ENCODE results near the gene MGARP. TPM values are rescaled to one million over a fixed set of nuclear protein-coding genes. Genes with fewer than 3 reads are reported as not detected.

MGARP gene
- total RNA-seq, 1 experiment from 2014 or later = 0.22 TPM

DNA sequence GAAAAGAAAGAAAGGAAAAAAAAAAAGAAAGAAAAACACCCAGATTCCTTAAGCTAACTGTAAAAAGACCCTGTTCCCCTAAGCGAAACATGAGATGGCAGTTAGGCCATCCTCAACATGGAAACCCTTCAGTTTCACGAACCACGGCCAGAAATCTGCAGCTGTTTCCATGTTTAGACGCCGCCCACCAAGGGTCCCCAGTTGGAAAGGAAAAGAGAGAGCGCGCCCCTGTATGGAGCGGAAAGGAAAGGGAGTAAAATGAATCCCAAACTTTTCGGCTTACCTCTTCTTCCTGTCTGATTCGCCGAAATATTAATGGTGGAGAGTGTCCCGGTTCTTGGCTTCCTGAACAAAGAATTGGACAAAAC lies 38.3 kb downstream of the MGARP start:
- Histone ChIP-seq H3K4me2 (ENCODE audit: low read length) (peak overlapping the region; percentile 47; the same call in 1 of the 2 replicates), H2AFZ (ENCODE audit: low read depth, low read length, poor library complexity, severe bottlenecking) (no peak overlapping the region), H3K4me1 (ENCODE audit: control insufficient read depth in 1 of 2, insufficient read depth in 2 of 2, low read length in 2 of 2) (peaks cover 6 to 25% of the 10 kb centered on the region in 2 experiments; a peak in 3 of 4 replicates), H3K4me3 (replicated peaks in 1 of 2; ENCODE audit: low read depth in 1 of 2, low read length in 2 of 2) (no peak overlapping the region), H3K36me3 (ENCODE audit: control insufficient read depth in 1 of 2, insufficient read depth in 2 of 2, low read length in 2 of 2) (no peaks in the 10 kb centered on the region), H4K20me1 (ENCODE audit: insufficient read depth) (no peaks in the 10 kb centered on the region), H3K9me3 (ENCODE audit: control insufficient read depth in 1 of 2, insufficient read depth in 1 of 2, low read depth in 1 of 2, low read length in 2 of 2) (no peaks in the 10 kb centered on the region), H3K9me2 (ENCODE audit: insufficient read depth) (no peaks in the 10 kb centered on the region), H3K27ac (ENCODE audit: low read depth, low read length) (no peak overlapping the region), H3K9ac (ENCODE audit: low read length) (no peak overlapping the region), H3K79me2 (ENCODE audit: insufficient read depth, low read length) (no peaks in the 10 kb centered on the region), H3K27me3 (ENCODE audit: insufficient read depth, low read length) (no peaks in the 10 kb centered on the region)
- TF ChIP-seq EZH2phosphoT487 (IDR thresholded peaks at IDR 0.05; ENCODE audit: borderline replicate concordance) (no peak), JUND (IDR thresholded peaks at IDR 0.05) (no peak), EGR1 (IDR thresholded peaks at IDR 0.05; ENCODE audit: low read depth) (no peak), CBX3 (IDR thresholded peaks at IDR 0.05; ENCODE audit: low read depth) (no peak), ZFX (IDR thresholded peaks at IDR 0.05) (no peak), CEBPB (IDR thresholded peaks at IDR 0.05; ENCODE audit: low read depth) (no peak), FOSL1 (IDR thresholded peaks at IDR 0.05; ENCODE audit: low read depth) (no peak), POLR2A (IDR thresholded peaks at IDR 0.05; ENCODE audit: borderline replicate concordance, extremely low read depth, insufficient read depth, insufficient read length) (no peak), ZNF274 (IDR thresholded peaks at IDR 0.05; ENCODE audit: low read depth, low read length) (no peak), ELF1 (IDR thresholded peaks at IDR 0.05; ENCODE audit: borderline replicate concordance, low read depth) (no peak), EZH2 (IDR thresholded peaks at IDR 0.05) (no peak), SP1 (IDR thresholded peaks at IDR 0.05; ENCODE audit: low read depth) (no peak), POLR2AphosphoS5 (IDR thresholded peaks at IDR 0.05; ENCODE audit: low read depth, low read length) (no peak), YY1 (IDR thresholded peaks at IDR 0.05; ENCODE audit: extremely low read depth, insufficient replicate concordance, low read depth, low read length) (no peak), TCF7L2 (IDR thresholded peaks at IDR 0.05; ENCODE audit: borderline replicate concordance, extremely low read depth, insufficient read depth, insufficient read length) (no peak)
- TF ChIP-seq, protein P1, sequence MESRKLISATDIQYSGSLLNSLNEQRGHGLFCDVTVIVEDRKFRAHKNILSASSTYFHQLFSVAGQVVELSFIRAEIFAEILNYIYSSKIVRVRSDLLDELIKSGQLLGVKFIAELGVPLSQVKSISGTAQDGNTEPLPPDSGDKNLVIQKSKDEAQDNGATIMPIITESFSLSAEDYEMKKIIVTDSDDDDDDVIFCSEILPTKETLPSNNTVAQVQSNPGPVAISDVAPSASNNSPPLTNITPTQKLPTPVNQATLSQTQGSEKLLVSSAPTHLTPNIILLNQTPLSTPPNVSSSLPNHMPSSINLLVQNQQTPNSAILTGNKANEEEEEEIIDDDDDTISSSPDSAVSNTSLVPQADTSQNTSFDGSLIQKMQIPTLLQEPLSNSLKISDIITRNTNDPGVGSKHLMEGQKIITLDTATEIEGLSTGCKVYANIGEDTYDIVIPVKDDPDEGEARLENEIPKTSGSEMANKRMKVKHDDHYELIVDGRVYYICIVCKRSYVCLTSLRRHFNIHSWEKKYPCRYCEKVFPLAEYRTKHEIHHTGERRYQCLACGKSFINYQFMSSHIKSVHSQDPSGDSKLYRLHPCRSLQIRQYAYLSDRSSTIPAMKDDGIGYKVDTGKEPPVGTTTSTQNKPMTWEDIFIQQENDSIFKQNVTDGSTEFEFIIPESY (IDR thresholded peaks at IDR 0.05; ENCODE audit: extremely low read depth, insufficient replicate concordance, low read length) = no peak
- TF ChIP-seq, protein P2, sequence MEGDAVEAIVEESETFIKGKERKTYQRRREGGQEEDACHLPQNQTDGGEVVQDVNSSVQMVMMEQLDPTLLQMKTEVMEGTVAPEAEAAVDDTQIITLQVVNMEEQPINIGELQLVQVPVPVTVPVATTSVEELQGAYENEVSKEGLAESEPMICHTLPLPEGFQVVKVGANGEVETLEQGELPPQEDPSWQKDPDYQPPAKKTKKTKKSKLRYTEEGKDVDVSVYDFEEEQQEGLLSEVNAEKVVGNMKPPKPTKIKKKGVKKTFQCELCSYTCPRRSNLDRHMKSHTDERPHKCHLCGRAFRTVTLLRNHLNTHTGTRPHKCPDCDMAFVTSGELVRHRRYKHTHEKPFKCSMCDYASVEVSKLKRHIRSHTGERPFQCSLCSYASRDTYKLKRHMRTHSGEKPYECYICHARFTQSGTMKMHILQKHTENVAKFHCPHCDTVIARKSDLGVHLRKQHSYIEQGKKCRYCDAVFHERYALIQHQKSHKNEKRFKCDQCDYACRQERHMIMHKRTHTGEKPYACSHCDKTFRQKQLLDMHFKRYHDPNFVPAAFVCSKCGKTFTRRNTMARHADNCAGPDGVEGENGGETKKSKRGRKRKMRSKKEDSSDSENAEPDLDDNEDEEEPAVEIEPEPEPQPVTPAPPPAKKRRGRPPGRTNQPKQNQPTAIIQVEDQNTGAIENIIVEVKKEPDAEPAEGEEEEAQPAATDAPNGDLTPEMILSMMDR (IDR thresholded peaks at IDR 0.05 in 2 of 3, conservative IDR thresholded peaks at IDR 0.05 in 1 of 3; ENCODE audit: borderline replicate concordance in 1 of 3, insufficient read depth in 1 of 3, low read depth in 2 of 3, low read length in 2 of 3) = no peak
- TF ChIP-seq, protein P3, sequence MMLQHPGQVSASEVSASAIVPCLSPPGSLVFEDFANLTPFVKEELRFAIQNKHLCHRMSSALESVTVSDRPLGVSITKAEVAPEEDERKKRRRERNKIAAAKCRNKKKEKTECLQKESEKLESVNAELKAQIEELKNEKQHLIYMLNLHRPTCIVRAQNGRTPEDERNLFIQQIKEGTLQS (IDR thresholded peaks at IDR 0.05) = no peak
- TF ChIP-seq, protein P4, sequence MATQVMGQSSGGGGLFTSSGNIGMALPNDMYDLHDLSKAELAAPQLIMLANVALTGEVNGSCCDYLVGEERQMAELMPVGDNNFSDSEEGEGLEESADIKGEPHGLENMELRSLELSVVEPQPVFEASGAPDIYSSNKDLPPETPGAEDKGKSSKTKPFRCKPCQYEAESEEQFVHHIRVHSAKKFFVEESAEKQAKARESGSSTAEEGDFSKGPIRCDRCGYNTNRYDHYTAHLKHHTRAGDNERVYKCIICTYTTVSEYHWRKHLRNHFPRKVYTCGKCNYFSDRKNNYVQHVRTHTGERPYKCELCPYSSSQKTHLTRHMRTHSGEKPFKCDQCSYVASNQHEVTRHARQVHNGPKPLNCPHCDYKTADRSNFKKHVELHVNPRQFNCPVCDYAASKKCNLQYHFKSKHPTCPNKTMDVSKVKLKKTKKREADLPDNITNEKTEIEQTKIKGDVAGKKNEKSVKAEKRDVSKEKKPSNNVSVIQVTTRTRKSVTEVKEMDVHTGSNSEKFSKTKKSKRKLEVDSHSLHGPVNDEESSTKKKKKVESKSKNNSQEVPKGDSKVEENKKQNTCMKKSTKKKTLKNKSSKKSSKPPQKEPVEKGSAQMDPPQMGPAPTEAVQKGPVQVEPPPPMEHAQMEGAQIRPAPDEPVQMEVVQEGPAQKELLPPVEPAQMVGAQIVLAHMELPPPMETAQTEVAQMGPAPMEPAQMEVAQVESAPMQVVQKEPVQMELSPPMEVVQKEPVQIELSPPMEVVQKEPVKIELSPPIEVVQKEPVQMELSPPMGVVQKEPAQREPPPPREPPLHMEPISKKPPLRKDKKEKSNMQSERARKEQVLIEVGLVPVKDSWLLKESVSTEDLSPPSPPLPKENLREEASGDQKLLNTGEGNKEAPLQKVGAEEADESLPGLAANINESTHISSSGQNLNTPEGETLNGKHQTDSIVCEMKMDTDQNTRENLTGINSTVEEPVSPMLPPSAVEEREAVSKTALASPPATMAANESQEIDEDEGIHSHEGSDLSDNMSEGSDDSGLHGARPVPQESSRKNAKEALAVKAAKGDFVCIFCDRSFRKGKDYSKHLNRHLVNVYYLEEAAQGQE (IDR thresholded peaks at IDR 0.05; ENCODE audit: low read depth) = no peak
- RAD21 ChIA-PET (ENCODE audit: low non-redundant PET in 1 of 2, low total read pairs in 2 of 2, uncharacterized antibody in 2 of 2, unreplicated experiment in 2 of 2) = no interaction called here
- BruUV-seq (replicated peaks) = no TSS peak
- CTCF ChIA-PET = no interaction called here
- DNase-seq (ENCODE audit: low read depth, low spot score) (no peak), ATAC-seq (no peak)
- intact Hi-C loops (cut with micrococcal nuclease) = no loop called here
- POLR2A ChIA-PET = no interaction called here

Measured in HCT116 (cell line).